ENCODE results near the gene TAS2R40. TPM values are rescaled to one million over a fixed set of nuclear protein-coding genes. Genes with fewer than 3 reads are reported as not detected.
"Not testable (repeated sequence)": the region's sequence is repeated elsewhere in the genome, so short reads cannot be mapped to it uniquely, and the experiment has no call there.

TAS2R40 gene
- not detected in 3 replicates for total RNA-seq
- long read RNA-seq = 0 reads

DNA sequence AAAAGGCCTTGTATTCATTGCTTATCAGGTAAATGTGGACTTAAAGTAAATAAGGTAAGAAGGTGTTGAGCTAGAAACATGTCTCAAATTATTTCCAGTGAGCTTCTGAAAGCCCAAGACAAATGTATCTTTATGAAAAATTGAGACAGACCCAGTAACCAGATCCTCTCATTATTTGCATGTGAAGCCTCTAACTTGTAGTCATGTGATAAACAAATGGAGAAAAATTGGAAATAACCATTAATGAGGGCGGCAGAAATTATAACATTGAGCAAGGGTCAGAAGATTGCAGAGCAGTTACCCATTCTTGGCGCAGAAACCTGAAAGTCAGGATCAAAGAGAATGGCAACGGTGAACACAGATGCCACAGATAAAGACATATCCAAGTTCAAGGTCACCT is at the start of gene TAS2R40:
TSS of gene TAS2R40 (plus strand) at position 301 of the 400 bp plus-strand sequence. CDS start at position 343, 42 bp downstream.
- peaks cover 2% of the 10 kb centered on the region for H3K36me3 Mint-ChIP-seq (ENCODE audit: low read depth)
- no peak for DNase-seq (ENCODE audit: low spot score)
- no peak within 1 kb of the TSS for H3K4me3 Mint-ChIP-seq (ENCODE audit: unreplicated experiment)
- peaks cover 22% of the 10 kb centered on the region for H3K27me3 Mint-ChIP-seq (ENCODE audit: low read depth)
- TF ChIP-seq CTCF (IDR thresholded peaks at IDR 0.05) = no peak
- H3K27ac Mint-ChIP-seq (ENCODE audit: unreplicated experiment) = no peak within 1 kb of the TSS
- H3K9me3 Mint-ChIP-seq (ENCODE audit: low read depth) = no peaks in the 10 kb centered on the region
- H3K4me1 Mint-ChIP-seq (ENCODE audit: low read depth) = peaks cover 4% of the 10 kb centered on the region

DNA sequence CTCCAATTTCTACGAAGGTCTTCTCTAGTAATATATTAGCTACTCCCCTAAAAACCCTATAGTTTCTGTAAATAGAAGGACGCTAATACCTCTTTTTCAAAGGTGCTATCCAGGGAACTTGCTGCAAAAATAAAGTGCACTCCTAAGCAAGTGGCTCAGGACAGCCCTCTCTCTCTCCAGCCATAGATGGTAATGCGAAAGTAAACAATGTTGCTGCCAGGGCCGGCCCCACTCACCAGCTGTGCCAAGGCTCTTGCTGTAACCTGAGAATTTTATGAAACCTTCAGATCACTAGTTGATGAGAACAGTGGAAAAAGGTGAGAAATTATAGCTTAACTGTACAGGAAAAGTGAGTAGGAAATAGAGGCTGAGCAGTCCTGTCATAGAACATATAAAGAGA is 49.5 kb upstream of the TAS2R40 start:
- no peaks in the 10 kb centered on the region for H3K36me3 Mint-ChIP-seq (ENCODE audit: low read depth)

DNA sequence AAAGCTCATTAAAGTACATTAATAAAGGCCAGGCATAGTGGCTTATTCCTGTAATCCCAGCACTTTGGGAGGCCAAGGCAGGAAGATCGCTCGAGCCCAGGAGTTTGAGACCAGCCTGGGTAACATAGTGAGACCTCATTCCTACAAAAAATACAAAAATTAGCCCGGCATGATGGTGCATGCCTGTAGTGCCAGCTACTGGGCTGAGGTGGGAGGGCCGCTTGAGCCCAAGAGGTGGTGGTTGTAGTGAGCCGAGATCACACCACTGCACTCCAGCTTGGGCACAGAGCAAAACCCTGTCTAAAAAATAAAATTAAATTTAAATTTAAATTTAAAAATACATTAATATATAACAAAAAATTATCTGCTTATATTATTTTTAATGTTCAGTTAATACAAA is 45.7 kb upstream of the TAS2R40 start:
- H3K36me3 Mint-ChIP-seq (ENCODE audit: low read depth) = no peaks in the 10 kb centered on the region
- H3K4me3 Mint-ChIP-seq (ENCODE audit: unreplicated experiment) = no peak overlapping the region
- H3K27ac Mint-ChIP-seq (ENCODE audit: unreplicated experiment) = no peak overlapping the region
- peaks cover 16% of the 10 kb centered on the region for H3K9me3 Mint-ChIP-seq (ENCODE audit: low read depth)
- no peak for TF ChIP-seq CTCF (IDR thresholded peaks at IDR 0.05)
- peaks cover 2% of the 10 kb centered on the region for H3K27me3 Mint-ChIP-seq (ENCODE audit: low read depth)
- DNase-seq (ENCODE audit: low spot score) = no peak
- H3K4me1 Mint-ChIP-seq (ENCODE audit: low read depth) = peaks cover 4% of the 10 kb centered on the region

More for the DNA sequence above, 49.5 kb upstream of the TAS2R40 start:
- no peak for DNase-seq (ENCODE audit: low spot score)
- no peak overlapping the region for H3K27ac Mint-ChIP-seq (ENCODE audit: unreplicated experiment)
- peaks cover 4% of the 10 kb centered on the region for H3K4me1 Mint-ChIP-seq (ENCODE audit: low read depth)
- H3K4me3 Mint-ChIP-seq (ENCODE audit: unreplicated experiment) = no peak overlapping the region
- TF ChIP-seq CTCF (IDR thresholded peaks at IDR 0.05) = no peak
- peaks cover 16% of the 10 kb centered on the region for H3K9me3 Mint-ChIP-seq (ENCODE audit: low read depth)
- peaks cover 2% of the 10 kb centered on the region for H3K27me3 Mint-ChIP-seq (ENCODE audit: low read depth)

DNA sequence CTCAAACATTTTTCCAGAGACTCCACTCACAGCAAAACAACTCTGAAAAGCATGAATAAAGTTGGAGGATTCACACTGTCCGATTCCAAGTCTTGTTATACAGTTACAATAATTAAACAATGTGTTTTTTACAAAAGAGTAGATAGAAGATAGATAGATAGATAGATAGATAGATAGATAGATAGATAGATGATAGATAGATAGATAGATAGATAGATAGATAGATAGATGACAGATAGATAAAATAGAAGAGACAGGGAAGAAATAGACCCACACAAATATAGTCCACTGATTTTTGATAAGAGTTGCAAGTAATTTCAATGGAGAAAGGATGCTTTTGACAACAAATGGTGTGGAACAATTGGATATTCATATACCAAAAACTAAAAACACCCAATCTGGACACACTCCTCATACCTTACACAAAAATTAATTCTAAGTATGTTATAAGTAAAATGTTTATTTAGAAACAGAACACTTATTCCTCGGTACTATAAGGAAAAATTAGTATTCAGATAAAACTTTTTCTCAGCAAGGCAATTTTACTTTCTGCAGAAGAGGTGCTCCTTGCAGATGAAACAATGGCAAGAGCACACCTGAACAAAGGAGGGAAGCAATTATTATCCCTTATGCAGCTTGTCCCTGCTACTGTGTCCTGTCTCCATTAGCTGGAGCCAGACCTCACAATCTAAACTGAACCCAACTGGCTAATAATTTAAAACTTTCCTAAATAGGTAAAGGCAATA is 44.3 kb upstream of the TAS2R40 start:
- TF ChIP-seq CTCF (IDR thresholded peaks at IDR 0.05) = no peak
- no peak overlapping the region for H3K27ac Mint-ChIP-seq (ENCODE audit: unreplicated experiment)
- peaks cover under 1% of the 10 kb centered on the region for H3K4me1 Mint-ChIP-seq (ENCODE audit: low read depth)
- H3K27me3 Mint-ChIP-seq (ENCODE audit: low read depth) = peaks cover 4% of the 10 kb centered on the region
- no peak for DNase-seq (ENCODE audit: low spot score)
- peaks cover 16% of the 10 kb centered on the region for H3K9me3 Mint-ChIP-seq (ENCODE audit: low read depth)
- no peak overlapping the region for H3K4me3 Mint-ChIP-seq (ENCODE audit: unreplicated experiment)
- H3K36me3 Mint-ChIP-seq (ENCODE audit: low read depth) = no peaks in the 10 kb centered on the region

DNA sequence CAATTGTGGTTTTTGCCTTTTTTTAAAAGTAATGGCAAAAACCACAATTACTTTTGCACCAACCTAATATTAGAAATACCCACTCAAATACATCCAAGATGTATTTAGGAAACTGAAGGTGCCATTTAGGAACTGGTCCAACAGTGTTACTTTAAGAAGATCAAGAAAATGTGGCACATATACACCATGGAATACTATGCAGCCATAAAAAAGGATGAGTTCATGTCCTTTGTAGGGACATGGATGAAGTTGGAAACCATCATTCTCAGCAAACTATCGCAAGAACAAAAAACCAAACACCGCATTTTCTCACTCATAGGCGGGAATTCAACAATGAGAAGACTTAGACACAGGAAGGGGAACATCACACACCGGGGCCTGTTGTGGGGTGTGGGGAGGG is 41.1 kb upstream of the TAS2R40 start:
- H3K36me3 Mint-ChIP-seq (ENCODE audit: low read depth); H3K4me1 Mint-ChIP-seq (ENCODE audit: low read depth); DNase-seq (ENCODE audit: low spot score); H3K4me3 Mint-ChIP-seq (ENCODE audit: unreplicated experiment); H3K27ac Mint-ChIP-seq (ENCODE audit: unreplicated experiment): not testable (repeated sequence)
- peaks cover 14% of the 10 kb centered on the region for H3K27me3 Mint-ChIP-seq (ENCODE audit: low read depth)
- peaks cover 16% of the 10 kb centered on the region for H3K9me3 Mint-ChIP-seq (ENCODE audit: low read depth)

- no peaks in the 10 kb centered on the region for H3K36me3 Mint-ChIP-seq (ENCODE audit: low read depth)
- peaks cover 17% of the 10 kb centered on the region for H3K27me3 Mint-ChIP-seq (ENCODE audit: low read depth)
Observed at GRCh38 chr7:143181349-143181748, 40.5 kb upstream of the TAS2R40 start.

More at GRCh38 chr7:143181349-143181748, 40.5 kb upstream of the TAS2R40 start:
- H3K4me1 Mint-ChIP-seq (ENCODE audit: low read depth) = no peaks in the 10 kb centered on the region
- H3K9me3 Mint-ChIP-seq (ENCODE audit: low read depth) = peaks cover 16% of the 10 kb centered on the region
- DNase-seq (ENCODE audit: low spot score) = no peak
- no peak overlapping the region for H3K4me3 Mint-ChIP-seq (ENCODE audit: unreplicated experiment)
- TF ChIP-seq CTCF (IDR thresholded peaks at IDR 0.05) = no peak
- H3K27ac Mint-ChIP-seq (ENCODE audit: unreplicated experiment) = no peak overlapping the region

Measured in chondrocyte (in vitro differentiated cells).